ENCODE data around the gene GIPC1.
"Not testable (repeated sequence)": the region's sequence is repeated elsewhere in the genome, so short reads cannot be mapped to it uniquely, and the experiment has no call there.

GIPC1 gene

GRCh38 chr19:14475251-14476073, 20.5 kb downstream of the GIPC1 start, which contains the start of gene PTGER1:
Gene PTGER1 (minus strand): TSS chr19:14475354. CDS start chr19:14474320, 1,034 bp downstream.
- Histone ChIP-seq H3K4me3 (no peak within 1 kb of the TSS), H3K27ac (peak within 1 kb of the TSS in 2 of 21 experiments; percentile 9 to 23)

- Histone ChIP-seq H3K4me3 (no peak overlapping the region), H3K27ac (no peak overlapping the region)
Measured at GRCh38 chr19:14474827-14475226, 21.1 kb downstream of the GIPC1 start.

- no peak overlapping the region for H3K4me3 ChIP-seq
- no peak overlapping the region for H3K27ac ChIP-seq
Measured at GRCh38 chr19:14473978-14474578, 21.8 kb downstream of the GIPC1 start.

GRCh38 chr19:14473073-14473977, 22.6 kb downstream of the GIPC1 start:
- no peak overlapping the region for H3K4me3 ChIP-seq
- no peak overlapping the region for H3K27ac ChIP-seq

- no peak overlapping the region for H3K27ac ChIP-seq
- H3K4me3 ChIP-seq: peak overlapping the region in 3 of 7 experiments; percentile 3 to 24 (median 12)
Measured at GRCh38 chr19:14472202-14472938, 23.6 kb downstream of the GIPC1 start.

- H3K27ac ChIP-seq: no peak overlapping the region
- peak overlapping the region in 2 of 7 experiments; percentile 3 to 24 for H3K4me3 ChIP-seq
Measured at GRCh38 chr19:14471436-14472187, 24.3 kb downstream of the GIPC1 start.

GRCh38 chr19:14470031-14470876, 25.7 kb downstream of the GIPC1 start:
- H3K27ac ChIP-seq: no peak overlapping the region
- H3K4me3 ChIP-seq: no peak overlapping the region

GRCh38 chr19:14467816-14468215, 28.1 kb downstream of the GIPC1 start:
- no peak overlapping the region for H3K4me3 ChIP-seq
- H3K27ac ChIP-seq: no peak overlapping the region

GRCh38 chr19:14467391-14467790, 28.5 kb downstream of the GIPC1 start:
- no peak overlapping the region for H3K4me3 ChIP-seq
- no peak overlapping the region for H3K27ac ChIP-seq

GRCh38 chr19:14463747-14464146, 32.2 kb downstream of the GIPC1 start:
- H3K27ac ChIP-seq: no peak overlapping the region
- no peak overlapping the region for H3K4me3 ChIP-seq

GRCh38 chr19:14462401-14462800, 33.5 kb downstream of the GIPC1 start:
- H3K4me3 ChIP-seq, H3K27ac ChIP-seq: not testable (repeated sequence)

- Histone ChIP-seq H3K4me3 (no peak overlapping the region), H3K27ac (no peak overlapping the region)
Measured at GRCh38 chr19:14460935-14461334, 35.0 kb downstream of the GIPC1 start.

GRCh38 chr19:14459703-14460102, 36.2 kb downstream of the GIPC1 start:
- H3K27ac ChIP-seq: no peak overlapping the region
- H3K4me3 ChIP-seq: no peak overlapping the region

GRCh38 chr19:14452303-14452702, 43.6 kb downstream of the GIPC1 start:
- H3K4me3 ChIP-seq, H3K27ac ChIP-seq: not testable (repeated sequence)

- Histone ChIP-seq H3K4me3 (no peak overlapping the region), H3K27ac (no peak overlapping the region)
Measured at GRCh38 chr19:14450876-14451275, 45.1 kb downstream of the GIPC1 start.

GRCh38 chr19:14450168-14450874, 45.6 kb downstream of the GIPC1 start:
- Histone ChIP-seq H3K4me3 (no peak overlapping the region), H3K27ac (no peak overlapping the region)

GRCh38 chr19:14449321-14449720, 46.6 kb downstream of the GIPC1 start:
- Histone ChIP-seq H3K4me3 (no peak overlapping the region), H3K27ac (no peak overlapping the region)
